GM13976 (cell line): ENCODE measurements around the gene FAM210A.
A peak's percentile ranks its signal among the peaks of the same experiment; 100 is the strongest.

Source experiments
- DNase-seq: peaks from one replicate; pipeline ENCODE4 v3.0.0; 2012; ENCODE audit warnings: low spot score
- in situ Hi-C: fragments of 300-500 bp; cut with MboI; formaldehyde crosslinking; loops from one replicate; pipeline ENCODE4 v1.12.0; 2022; ENCODE audit warnings: low sequenced_read_pairs, mixed read lengths, inconsistent platforms; ENCODE audit not compliant: unreplicated experiment
- TF ChIP-seq, protein P1 (sequence below): IDR thresholded peaks from 2 replicates; pipeline ENCODE4 v1.5.1; 2012; ENCODE audit warnings: borderline replicate concordance, mild to moderate bottlenecking; ENCODE audit not compliant: insufficient read depth; ENCODE audit errors: extremely low read depth, missing control alignments, control extremely low read depth

Gene FAM210A

DNA sequence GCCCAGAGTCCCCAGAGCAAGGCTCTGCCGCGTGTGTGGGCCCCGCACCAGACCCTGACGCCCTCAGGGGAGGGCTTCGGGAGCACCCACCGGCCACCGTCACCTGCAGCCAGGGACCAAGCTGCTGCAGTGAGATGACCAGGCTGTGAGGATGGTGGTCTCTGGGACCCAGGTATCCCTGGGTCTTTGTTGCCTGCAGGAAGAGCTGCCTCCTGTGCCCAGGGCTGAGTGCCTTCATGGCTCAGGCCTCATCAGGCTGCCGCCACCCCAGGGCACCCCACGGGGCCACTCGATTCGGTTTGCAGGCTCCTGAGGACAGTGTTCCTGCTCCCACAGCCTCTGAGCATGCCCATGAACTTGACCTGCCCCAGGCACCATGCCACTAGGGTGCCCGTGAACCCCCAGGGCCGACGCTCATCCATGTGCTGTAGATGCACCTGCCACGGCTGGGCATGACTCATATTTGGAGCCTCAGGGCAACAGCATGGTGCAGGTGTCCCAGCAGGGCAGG is 109.8 kb downstream of the FAM210A start:
- in situ Hi-C loops: no loop called here
- TF ChIP-seq, protein P1, sequence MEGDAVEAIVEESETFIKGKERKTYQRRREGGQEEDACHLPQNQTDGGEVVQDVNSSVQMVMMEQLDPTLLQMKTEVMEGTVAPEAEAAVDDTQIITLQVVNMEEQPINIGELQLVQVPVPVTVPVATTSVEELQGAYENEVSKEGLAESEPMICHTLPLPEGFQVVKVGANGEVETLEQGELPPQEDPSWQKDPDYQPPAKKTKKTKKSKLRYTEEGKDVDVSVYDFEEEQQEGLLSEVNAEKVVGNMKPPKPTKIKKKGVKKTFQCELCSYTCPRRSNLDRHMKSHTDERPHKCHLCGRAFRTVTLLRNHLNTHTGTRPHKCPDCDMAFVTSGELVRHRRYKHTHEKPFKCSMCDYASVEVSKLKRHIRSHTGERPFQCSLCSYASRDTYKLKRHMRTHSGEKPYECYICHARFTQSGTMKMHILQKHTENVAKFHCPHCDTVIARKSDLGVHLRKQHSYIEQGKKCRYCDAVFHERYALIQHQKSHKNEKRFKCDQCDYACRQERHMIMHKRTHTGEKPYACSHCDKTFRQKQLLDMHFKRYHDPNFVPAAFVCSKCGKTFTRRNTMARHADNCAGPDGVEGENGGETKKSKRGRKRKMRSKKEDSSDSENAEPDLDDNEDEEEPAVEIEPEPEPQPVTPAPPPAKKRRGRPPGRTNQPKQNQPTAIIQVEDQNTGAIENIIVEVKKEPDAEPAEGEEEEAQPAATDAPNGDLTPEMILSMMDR: no peak
- no peak for DNase-seq

DNA sequence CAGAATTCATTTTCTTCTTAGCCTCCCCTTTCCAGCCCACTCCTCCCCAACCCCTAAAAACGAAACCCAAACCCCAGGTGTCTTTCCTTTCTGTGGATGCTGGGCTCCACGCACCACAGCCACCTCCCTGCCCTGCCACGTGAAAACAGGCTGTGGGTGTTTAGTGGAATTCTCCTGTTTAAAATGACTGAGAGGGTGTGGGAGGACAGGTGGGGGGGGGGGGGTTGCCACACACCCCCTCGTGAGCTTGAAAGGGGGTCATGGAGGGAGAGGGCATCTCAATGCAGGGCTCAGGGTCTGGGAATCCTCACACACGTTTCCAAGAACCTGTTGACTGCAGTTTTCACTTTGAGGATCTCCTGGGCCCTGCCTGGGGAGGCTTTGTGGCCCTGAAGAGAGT is 110.3 kb downstream of the FAM210A start:
- in situ Hi-C loops: no loop called here
- peak; percentile 40 for DNase-seq
- TF ChIP-seq, protein P1: no peak

DNA sequence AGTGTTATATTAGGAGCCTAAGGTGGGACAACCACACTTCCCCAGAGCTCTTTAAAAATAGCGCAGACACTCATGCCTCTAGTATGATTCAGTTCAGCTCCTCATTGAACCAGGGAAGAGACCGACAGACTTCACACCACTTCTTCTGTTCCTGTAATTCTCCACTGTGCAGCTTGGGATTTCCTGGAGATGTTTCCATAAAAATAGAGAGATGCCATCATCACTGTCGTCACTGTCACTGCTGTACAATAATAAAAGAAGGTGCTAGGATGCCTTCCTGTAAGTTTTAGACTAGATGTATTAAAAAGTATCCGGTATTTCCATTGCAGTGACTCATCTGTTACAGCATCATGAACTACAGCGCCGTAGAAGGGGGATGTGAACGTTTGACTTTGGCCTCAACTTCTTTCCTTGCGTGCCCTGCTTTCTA is 110.9 kb downstream of the FAM210A start:
- in situ Hi-C loops: no loop called here
- peak; percentile 49 for DNase-seq
- TF ChIP-seq, protein P1: no peak

DNA sequence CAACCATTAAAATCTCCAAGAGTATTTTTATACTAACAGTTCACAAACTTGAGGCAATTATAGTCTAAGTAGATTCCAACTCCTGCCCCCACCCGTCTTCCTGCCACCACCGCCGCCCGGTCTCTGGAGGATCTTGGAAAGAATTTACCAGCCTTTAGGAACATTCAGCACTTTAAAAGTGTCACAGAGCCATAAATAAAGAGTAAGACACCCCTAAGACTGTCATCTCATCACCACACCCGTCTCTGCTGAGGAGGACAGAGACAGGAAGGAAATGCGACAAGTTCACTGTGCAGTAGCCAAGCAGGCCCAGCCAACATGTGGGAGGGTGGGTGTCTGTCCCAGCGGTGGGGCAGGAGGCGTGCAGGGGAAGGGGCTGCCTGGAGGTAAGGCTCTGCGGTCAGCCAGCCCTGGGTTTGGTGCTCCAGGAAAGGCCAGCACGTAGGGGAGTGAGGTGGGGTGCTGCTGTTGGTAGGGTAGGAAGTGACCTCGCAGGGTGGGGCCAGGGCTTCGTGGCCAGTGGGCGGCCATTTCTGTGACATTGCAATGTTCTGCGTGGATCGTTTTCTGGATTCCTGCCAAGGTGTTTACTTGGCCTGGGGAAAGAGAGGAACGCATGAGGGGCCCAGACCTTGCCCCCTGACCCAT is 111.6 kb downstream of the FAM210A start:
- DNase-seq: peak; percentile 45
- in situ Hi-C loops: loop anchor here (5.0 kb wide), 1 partner anchor 47 kb away; no protein-coding TSS in a partner anchor

DNA sequence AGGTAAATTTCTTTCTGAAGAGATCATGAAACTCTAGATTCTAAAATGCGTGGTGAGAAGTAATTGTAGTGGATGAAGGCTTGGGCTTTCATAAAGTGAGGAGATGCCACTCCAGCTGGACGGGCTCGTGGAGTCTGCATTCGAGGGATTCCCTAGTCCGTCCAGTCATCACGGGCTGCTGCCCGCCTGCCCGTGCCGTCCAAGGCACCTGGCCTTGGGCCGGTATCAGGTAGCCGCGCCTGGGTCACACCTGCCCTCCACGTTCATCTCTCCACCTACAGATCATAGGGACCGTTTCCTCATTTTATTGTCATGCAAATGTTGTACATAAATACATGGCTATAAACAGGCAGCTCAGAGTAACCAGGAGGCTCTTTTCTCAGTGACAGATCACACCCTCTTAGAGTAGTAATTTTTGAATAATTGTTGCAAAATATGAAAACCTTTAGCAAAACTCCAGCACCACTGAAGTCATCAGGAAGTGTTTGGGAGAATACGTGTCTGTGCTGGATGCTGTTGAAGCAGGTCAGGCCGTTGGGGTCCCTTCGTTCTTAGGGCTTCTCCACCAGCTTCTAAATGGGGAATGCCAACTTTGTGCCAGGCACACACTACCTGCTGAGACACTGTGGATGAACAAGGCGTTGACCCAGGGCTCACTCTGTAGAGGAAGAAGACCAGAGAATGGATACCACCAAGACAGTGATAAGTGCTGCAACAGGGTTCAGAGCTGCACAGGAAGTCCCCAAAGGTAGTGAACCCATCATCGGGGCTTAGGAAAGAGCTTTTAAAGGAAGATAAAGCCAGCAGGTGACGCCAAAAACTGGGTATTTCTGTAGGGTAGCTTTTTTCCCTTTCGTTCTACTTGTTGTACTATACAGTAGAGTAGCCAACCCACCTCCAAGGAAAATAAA is 112.5 kb downstream of the FAM210A start:
- TF ChIP-seq, protein P1: no peak
- in situ Hi-C loops: loop anchor here (5.0 kb wide), 1 partner anchor 47 kb away; no protein-coding TSS in a partner anchor
- peak; percentile 61 for DNase-seq

More for the DNA sequence above, 111.6 kb downstream of the FAM210A start:
- TF ChIP-seq, protein P1: no peak
